HG03108 (cell line): ENCODE measurements around the gene GTF2E1.

Source experiments
- ATAC-seq: cut with Tn5 transposase; IDR thresholded peaks from one replicate; pipeline ENCODE4 v1.9.1; 2021; ENCODE audit warnings: moderate library complexity; ENCODE audit not compliant: unreplicated experiment

Gene GTF2E1

GRCh38 chr3:120797857-120798256 is 55.3 kb downstream of the GTF2E1 start:
- ATAC-seq, result no peak

- ATAC-seq, result no peak
Measured at GRCh38 chr3:120798346-120798745, 55.8 kb downstream of the GTF2E1 start.

- ATAC-seq, result no peak
Measured at GRCh38 chr3:120800625-120801024, 58.1 kb downstream of the GTF2E1 start.

- ATAC-seq, result no peak
Measured at GRCh38 chr3:120801484-120801883, 58.9 kb downstream of the GTF2E1 start.

GRCh38 chr3:120802916-120803315 is 60.4 kb downstream of the GTF2E1 start:
- no peak for ATAC-seq

GRCh38 chr3:120816728-120817127 is 74.2 kb downstream of the GTF2E1 start:
- no peak for ATAC-seq

- no peak for ATAC-seq
Measured at GRCh38 chr3:120820748-120821147, 78.2 kb downstream of the GTF2E1 start.

GRCh38 chr3:120821426-120821825 is 78.9 kb downstream of the GTF2E1 start:
- ATAC-seq, result no peak

GRCh38 chr3:120823156-120823555 is 80.6 kb downstream of the GTF2E1 start:
- ATAC-seq, result no peak

GRCh38 chr3:120824613-120825012 is 82.1 kb downstream of the GTF2E1 start:
- no peak for ATAC-seq

GRCh38 chr3:120828796-120829195 is 86.3 kb downstream of the GTF2E1 start:
- ATAC-seq, result no peak

- no peak for ATAC-seq
Measured at GRCh38 chr3:120831066-120831465, 88.5 kb downstream of the GTF2E1 start.
